ENCODE data around the gene CTSD. TPM values are rescaled to one million over a fixed set of nuclear protein-coding genes. Genes with fewer than 3 reads are reported as not detected.

Gene CTSD
- total RNA-seq, 3 donors from 2014 or later = 74.9 to 101 (median 83.7) TPM

GRCh38 chr11:1749395-1750351, 14.1 kb downstream of the CTSD start:
- no peaks in the 10 kb centered on the region for H3K9me3 Mint-ChIP-seq
- peaks cover 14% of the 10 kb centered on the region for H3K4me1 Mint-ChIP-seq (ENCODE audit: low read depth)
- ATAC-seq = no peak
- H3K4me3 Mint-ChIP-seq = peak overlapping the region; percentile 49
- peaks cover 16% of the 10 kb centered on the region for H3K27me3 Mint-ChIP-seq (ENCODE audit: low read depth)
- no peak for DNase-seq
- H3K36me3 Mint-ChIP-seq (ENCODE audit: insufficient read depth) = peaks cover 2% of the 10 kb centered on the region

- no peaks in the 10 kb centered on the region for H3K9me3 Mint-ChIP-seq
- H3K27me3 Mint-ChIP-seq (ENCODE audit: low read depth) = peaks cover 16% of the 10 kb centered on the region
- no peak overlapping the region for H3K4me3 Mint-ChIP-seq
- DNase-seq (no peak), ATAC-seq (peak; percentile 49 to 57)
- peaks cover 2% of the 10 kb centered on the region for H3K36me3 Mint-ChIP-seq (ENCODE audit: insufficient read depth)
- H3K4me1 Mint-ChIP-seq (ENCODE audit: low read depth) = peaks cover 14% of the 10 kb centered on the region
Measured at GRCh38 chr11:1748636-1749394, 14.9 kb downstream of the CTSD start.

GRCh38 chr11:1747753-1748635, 15.7 kb downstream of the CTSD start:
- H3K4me1 Mint-ChIP-seq (ENCODE audit: low read depth) = peaks cover 12% of the 10 kb centered on the region
- ATAC-seq (no peak), DNase-seq (no peak)
- peaks cover under 1% of the 10 kb centered on the region for H3K36me3 Mint-ChIP-seq (ENCODE audit: insufficient read depth)
- peak overlapping the region; percentile 13 for H3K4me3 Mint-ChIP-seq
- no peaks in the 10 kb centered on the region for H3K9me3 Mint-ChIP-seq
- peaks cover 16% of the 10 kb centered on the region for H3K27me3 Mint-ChIP-seq (ENCODE audit: low read depth)

- Mint-ChIP-seq H3K4me3 (peak overlapping the region; percentile 13), H3K9me3 (no peaks in the 10 kb centered on the region), H3K36me3 (ENCODE audit: insufficient read depth) (no peaks in the 10 kb centered on the region), H3K4me1 (ENCODE audit: low read depth) (peaks cover 12% of the 10 kb centered on the region), H3K27me3 (ENCODE audit: low read depth) (peaks cover 16% of the 10 kb centered on the region)
- ATAC-seq = no peak
- no peak for DNase-seq
Measured at GRCh38 chr11:1746956-1747752, 16.6 kb downstream of the CTSD start.

DNA sequence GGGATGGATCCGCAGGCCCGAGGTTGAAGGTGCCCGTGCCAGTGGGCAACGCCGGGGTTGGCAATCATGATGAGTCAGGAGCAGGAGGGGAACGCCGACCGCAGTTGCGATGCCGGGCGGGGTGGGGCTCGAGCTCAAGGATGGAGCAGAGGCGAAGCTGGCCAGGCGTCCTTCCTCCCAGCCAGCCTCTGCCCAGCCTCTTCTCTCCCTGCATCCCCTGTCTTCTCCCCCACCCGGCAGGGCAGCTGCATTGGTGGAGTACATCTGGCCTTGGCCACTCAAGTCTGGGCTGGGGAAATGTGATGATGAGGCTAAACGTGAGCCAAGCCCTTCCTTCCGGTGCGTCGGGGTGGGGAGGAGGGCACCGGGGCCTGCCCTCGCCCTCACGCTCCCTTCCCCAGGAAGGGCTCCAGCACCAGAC, 17.2 kb downstream of the CTSD start:
- Mint-ChIP-seq H3K9me3 (no peaks in the 10 kb centered on the region), H3K4me3 (no peak overlapping the region), H3K36me3 (ENCODE audit: insufficient read depth) (no peaks in the 10 kb centered on the region), H3K27me3 (ENCODE audit: low read depth) (peaks cover 16% of the 10 kb centered on the region), H3K4me1 (ENCODE audit: low read depth) (peaks cover 12% of the 10 kb centered on the region)
- ATAC-seq (no peak), DNase-seq (no peak)

DNA sequence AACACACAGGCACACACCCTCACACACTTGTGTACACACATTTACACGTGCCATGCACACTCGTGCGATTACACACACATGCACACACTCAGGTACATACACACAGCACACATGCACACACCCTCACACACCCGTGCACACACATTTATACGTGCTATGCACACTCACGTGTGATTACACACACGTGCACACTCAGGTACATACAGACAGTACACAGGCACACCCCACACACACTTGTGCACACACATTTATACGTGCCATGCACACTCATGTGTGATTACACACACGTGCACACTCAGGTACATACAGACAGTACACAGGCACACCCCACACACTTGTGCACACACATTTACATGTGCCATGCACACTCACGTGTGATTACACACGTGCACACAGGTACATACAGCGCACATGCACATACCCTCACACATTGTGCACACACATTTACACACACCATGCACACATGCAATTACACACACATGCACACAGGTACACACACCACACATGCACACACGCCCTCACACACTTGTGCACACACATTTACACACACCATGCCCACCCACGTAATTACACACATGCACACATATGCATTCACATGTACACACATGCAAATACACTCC, 17.9 kb downstream of the CTSD start:
- Mint-ChIP-seq H3K4me3 (no peak overlapping the region), H3K9me3 (no peaks in the 10 kb centered on the region), H3K27me3 (ENCODE audit: low read depth) (peaks cover 15% of the 10 kb centered on the region), H3K36me3 (ENCODE audit: insufficient read depth) (no peaks in the 10 kb centered on the region), H3K4me1 (ENCODE audit: low read depth) (peaks cover 12% of the 10 kb centered on the region)
- no peak for DNase-seq
- ATAC-seq = no peak

- Mint-ChIP-seq H3K9me3 (no peaks in the 10 kb centered on the region), H3K36me3 (ENCODE audit: insufficient read depth) (no peaks in the 10 kb centered on the region), H3K4me1 (ENCODE audit: low read depth) (peaks cover 8% of the 10 kb centered on the region), H3K4me3 (no peak overlapping the region), H3K27me3 (ENCODE audit: low read depth) (peaks cover 8% of the 10 kb centered on the region)
- DNase-seq = no peak
- ATAC-seq = no peak
Measured at GRCh38 chr11:1744891-1745700, 18.6 kb downstream of the CTSD start.

- Mint-ChIP-seq H3K27me3 (ENCODE audit: low read depth) (peaks cover 1% of the 10 kb centered on the region), H3K36me3 (ENCODE audit: insufficient read depth) (no peaks in the 10 kb centered on the region), H3K4me3 (no peak overlapping the region), H3K4me1 (ENCODE audit: low read depth) (no peaks in the 10 kb centered on the region), H3K9me3 (no peaks in the 10 kb centered on the region)
- ATAC-seq = no peak
- DNase-seq = no peak
Measured at GRCh38 chr11:1744137-1744886, 19.4 kb downstream of the CTSD start.

DNA sequence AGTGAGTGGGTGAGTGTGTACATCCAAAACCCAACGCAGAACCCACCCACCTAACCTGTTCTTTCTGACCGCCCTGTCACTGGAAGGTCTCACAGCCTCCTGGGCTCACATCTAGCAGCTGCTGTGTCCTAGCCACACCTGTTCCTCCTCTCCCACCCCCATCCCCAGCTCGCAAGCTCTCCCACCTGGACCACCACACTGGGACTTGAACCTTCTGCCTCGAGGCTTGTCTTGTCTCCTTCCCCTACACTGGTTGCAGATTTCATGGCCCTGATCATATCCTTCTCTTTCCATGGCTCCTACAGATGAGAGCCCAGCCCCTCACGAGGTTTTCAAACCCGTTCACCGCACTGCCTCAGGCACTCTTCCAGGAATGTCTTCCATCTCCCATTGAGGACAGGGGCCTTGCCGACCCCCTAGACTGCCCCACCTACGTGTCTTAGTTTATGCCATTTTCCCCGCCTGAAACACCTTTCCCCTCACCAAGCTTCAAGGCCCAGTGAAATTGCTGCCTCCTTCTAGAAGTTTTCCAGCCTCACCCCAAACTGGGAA, 20.1 kb downstream of the CTSD start:
- Mint-ChIP-seq H3K9me3 (no peaks in the 10 kb centered on the region), H3K4me3 (no peak overlapping the region), H3K27me3 (ENCODE audit: low read depth) (peaks cover 5% of the 10 kb centered on the region), H3K36me3 (ENCODE audit: insufficient read depth) (no peaks in the 10 kb centered on the region), H3K4me1 (ENCODE audit: low read depth) (no peaks in the 10 kb centered on the region)
- DNase-seq = no peak
- no peak for ATAC-seq

DNA sequence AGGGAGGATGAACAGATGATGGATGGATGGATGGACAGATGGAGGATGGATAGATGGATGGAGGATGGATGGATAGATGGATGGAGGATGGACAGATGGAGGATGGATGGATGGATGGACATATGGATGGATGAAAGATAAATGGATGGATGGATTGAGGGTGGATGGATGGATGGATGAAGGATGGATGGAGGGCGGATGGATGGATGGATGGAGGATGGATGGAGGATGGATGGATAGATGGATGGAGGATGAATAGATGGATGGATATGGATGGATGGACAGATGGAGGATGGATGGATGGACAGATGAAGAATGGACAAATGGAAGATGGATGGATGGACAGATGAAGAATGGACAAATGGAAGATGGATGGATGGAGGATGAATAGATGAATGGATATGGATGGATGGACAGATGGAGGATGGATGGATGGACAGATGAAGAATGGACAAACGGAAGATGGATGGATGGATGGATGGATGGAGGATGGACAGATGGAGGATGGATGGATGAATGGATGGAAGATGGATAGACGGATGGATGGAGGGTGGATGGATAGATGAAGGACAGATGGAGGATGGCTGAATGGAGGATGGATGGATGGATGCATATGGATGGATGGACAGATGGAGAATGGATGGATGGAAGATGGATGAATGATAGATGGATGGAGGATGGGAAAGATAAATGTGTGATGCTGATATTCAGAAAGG, 20.7 kb downstream of the CTSD start:
- Mint-ChIP-seq H3K27me3 (ENCODE audit: low read depth) (peaks cover 5% of the 10 kb centered on the region), H3K4me3 (no peak overlapping the region), H3K9me3 (no peaks in the 10 kb centered on the region), H3K36me3 (ENCODE audit: insufficient read depth) (no peaks in the 10 kb centered on the region), H3K4me1 (ENCODE audit: low read depth) (no peaks in the 10 kb centered on the region)
- ATAC-seq (no peak), DNase-seq (no peak)

- ATAC-seq (peak; percentile 48 to 55), DNase-seq (no peak)
- no peaks in the 10 kb centered on the region for H3K4me1 Mint-ChIP-seq (ENCODE audit: low read depth)
- H3K4me3 Mint-ChIP-seq = no peak overlapping the region
- no peaks in the 10 kb centered on the region for H3K36me3 Mint-ChIP-seq (ENCODE audit: insufficient read depth)
- no peaks in the 10 kb centered on the region for H3K9me3 Mint-ChIP-seq
- H3K27me3 Mint-ChIP-seq (ENCODE audit: low read depth) = peaks cover 5% of the 10 kb centered on the region
Measured at GRCh38 chr11:1742371-1742770, 21.4 kb downstream of the CTSD start.

Measured in activated T-cell treated with anti-CD3 and anti-CD28 coated beads, Interleukin-2, amount 50 U/mL, for 4 hours (primary cell).